Fibroblast of the aortic adventitia (primary cell): ENCODE measurements around the gene GAB2. TPM values are rescaled to one million over a fixed set of nuclear protein-coding genes. Genes with fewer than 3 reads are reported as not detected.

Experiments
- DNase-seq: peaks from one replicate; pipeline ENCODE4 v3.0.0-alpha.2; 2010; ENCODE audit warnings: low read depth
- H3K4me3 ChIP-seq: 2 replicates; pipeline ENCODE4 v1.5.1; 2011; ENCODE audit warnings: low read depth, mild to moderate bottlenecking, control low read depth, low read length, moderate library complexity
- CTCF ChIP-seq: IDR thresholded peaks from 2 replicates; pipeline ENCODE4 v1.5.1; 2011; ENCODE audit warnings: mild to moderate bottlenecking, low read length, control low read depth, inconsistent platforms; ENCODE audit not compliant: insufficient read depth
- total RNA-seq: library from RNA; depleted of rRNA; stranded (reverse); fragments of >200 nt; gene quantifications from 2 replicates; pipeline ENCODE4 v1.2.3, GENCODE V29; 2012; ENCODE audit warnings: low replicate concordance

The GAB2 gene
- total RNA-seq, 1 donor: 16.4 TPM

DNA sequence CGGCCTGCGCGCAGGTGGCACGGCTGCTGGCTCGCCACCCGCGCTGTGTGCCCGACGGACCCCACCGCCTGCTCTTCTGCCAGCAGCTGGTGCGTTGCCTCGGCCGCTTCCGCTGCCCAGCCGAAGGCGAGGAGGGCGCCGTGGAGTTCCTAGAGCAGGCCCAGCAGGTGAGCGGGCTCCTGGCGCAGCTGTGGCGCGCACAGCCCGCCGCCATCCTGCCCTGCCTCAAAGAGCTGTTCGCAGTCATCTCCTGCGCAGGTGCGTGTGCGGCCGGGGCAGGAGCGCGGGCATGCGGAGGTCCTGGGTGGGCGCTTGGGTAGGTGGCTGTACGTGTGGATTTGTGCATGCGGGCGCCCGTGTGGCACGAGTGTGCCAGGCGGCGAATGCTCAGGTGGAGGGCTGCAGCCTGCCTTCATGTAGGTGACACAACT, 220.9 kb downstream of the GAB2 start:
- no peak for DNase-seq
- no peak for TF ChIP-seq CTCF
- no peak overlapping the region for H3K4me3 ChIP-seq

GRCh38 chr11:78195917-78196560, 221.6 kb downstream of the GAB2 start:
- no peak overlapping the region for H3K4me3 ChIP-seq
- TF ChIP-seq CTCF: no peak
- no peak for DNase-seq

DNA sequence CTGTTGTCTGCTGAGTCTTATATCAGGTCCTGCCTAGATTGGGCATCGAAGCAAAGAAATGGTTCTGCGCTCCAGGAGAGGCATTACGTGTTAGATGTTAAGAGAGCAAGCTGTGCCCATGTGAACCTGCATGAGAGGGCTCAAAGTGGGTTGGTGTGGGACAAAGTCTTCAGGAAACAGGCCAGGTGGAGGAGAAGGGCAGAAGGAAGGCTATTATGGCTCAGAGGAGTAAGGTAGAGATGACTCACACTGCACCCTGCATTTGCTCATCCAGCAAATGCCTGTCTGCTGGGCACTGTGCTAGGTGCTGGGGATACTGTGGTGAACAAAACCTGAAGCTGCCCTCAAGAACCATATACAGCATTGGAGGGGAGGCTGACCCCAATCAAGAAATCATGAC, 223.1 kb downstream of the GAB2 start:
- TF ChIP-seq CTCF: no peak
- no peak overlapping the region for H3K4me3 ChIP-seq
- DNase-seq: no peak

GRCh38 chr11:78193806-78194205, 223.8 kb downstream of the GAB2 start:
- no peak for DNase-seq
- H3K4me3 ChIP-seq: no peak overlapping the region

GRCh38 chr11:78192911-78193351, 224.7 kb downstream of the GAB2 start:
- peak; percentile 37 for DNase-seq
- H3K4me3 ChIP-seq: no peak overlapping the region
- no peak for TF ChIP-seq CTCF

More at GRCh38 chr11:78193806-78194205, 223.8 kb downstream of the GAB2 start:
- TF ChIP-seq CTCF: no peak

DNA sequence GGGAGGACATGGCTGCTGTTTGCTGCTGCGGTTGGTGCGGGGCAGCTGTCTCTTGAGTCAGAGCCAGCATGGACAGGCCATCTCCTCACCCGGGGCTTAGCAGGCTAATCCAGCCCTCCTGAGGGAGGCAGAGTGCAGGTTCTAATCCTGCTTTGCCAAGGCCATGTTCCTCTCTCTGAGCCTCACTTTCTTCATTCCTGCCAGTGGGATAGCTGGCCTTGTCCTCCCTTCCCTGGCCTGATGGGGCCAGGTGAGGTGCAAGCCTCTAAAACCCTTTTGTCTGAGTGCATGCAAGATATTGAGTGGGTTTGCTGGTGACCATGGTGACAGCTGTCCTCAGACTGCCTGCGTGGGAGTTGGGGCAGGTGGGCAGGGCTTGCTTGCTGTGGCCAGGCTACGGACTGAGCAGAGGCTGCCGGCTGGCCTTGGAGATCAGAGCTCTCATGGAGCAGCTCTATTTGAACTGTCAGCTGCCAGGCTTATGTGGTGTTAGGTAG, 225.3 kb downstream of the GAB2 start:
- no peak for TF ChIP-seq CTCF
- DNase-seq: no peak
- no peak overlapping the region for H3K4me3 ChIP-seq
